GM19468 (cell line): ENCODE data around the gene APCDD1.
"Not testable (repeated sequence)": the region's sequence is repeated elsewhere in the genome, so short reads cannot be mapped to it uniquely, and the experiment has no call there.

Source experiments
- ATAC-seq: cut with Tn5 transposase; IDR thresholded peaks from one replicate; pipeline ENCODE4 v1.9.1; 2021; ENCODE audit warnings: mild to moderate bottlenecking, moderate library complexity, moderate number of reproducible peaks; ENCODE audit not compliant: unreplicated experiment; ENCODE audit errors: extremely low read depth

Gene APCDD1

GRCh38 chr18:10522574-10522973 is 68.1 kb downstream of the APCDD1 start:
- no peak for ATAC-seq

GRCh38 chr18:10523544-10523943 is 69.1 kb downstream of the APCDD1 start:
- ATAC-seq = no peak

GRCh38 chr18:10524507-10525370 is 70.3 kb downstream of the APCDD1 start:
- ATAC-seq = no peak

- ATAC-seq = no peak
Observed at GRCh38 chr18:10525371-10525691, 70.9 kb downstream of the APCDD1 start.

- ATAC-seq = peak; percentile 67
Observed at GRCh38 chr18:10525697-10526560, 71.5 kb downstream of the APCDD1 start, which contains the start of gene NAPG. NAPG (plus strand) TSS chr18:10526027; CDS start chr18:10526103, 76 bp downstream.

GRCh38 chr18:10526561-10526949 is 72.1 kb downstream of the APCDD1 start:
- no peak for ATAC-seq

GRCh38 chr18:10528439-10528838 is 74.0 kb downstream of the APCDD1 start:
- no peak for ATAC-seq

- no peak for ATAC-seq
Observed at GRCh38 chr18:10530002-10530401, 75.6 kb downstream of the APCDD1 start.

- no peak for ATAC-seq
Observed at GRCh38 chr18:10530852-10531251, 76.4 kb downstream of the APCDD1 start.

GRCh38 chr18:10533111-10533510 is 78.7 kb downstream of the APCDD1 start:
- ATAC-seq = no peak

GRCh38 chr18:10536280-10536679 is 81.8 kb downstream of the APCDD1 start:
- no peak for ATAC-seq

- no peak for ATAC-seq
Observed at GRCh38 chr18:10537765-10538164, 83.3 kb downstream of the APCDD1 start.

GRCh38 chr18:10539124-10539523 is 84.7 kb downstream of the APCDD1 start:
- not testable (repeated sequence) for ATAC-seq
